HepG2 (cell line): Measurements from ENCODE around the gene CXCR5. TPM values are rescaled to one million over a fixed set of nuclear protein-coding genes. Genes with fewer than 3 reads are reported as not detected.
A peak's percentile ranks its signal among the peaks of the same experiment; 100 is the strongest.

Experiments
- ADNP ChIP-seq: sonication (generic); formaldehyde crosslinking; IDR thresholded peaks from 2 replicates; pipeline ENCODE4 v1.4.0; 2020; ENCODE audit warnings: missing genetic modification reagents
- BORCS8-MEF2B ChIP-seq: sonication (generic); formaldehyde crosslinking; IDR thresholded peaks from 2 replicates; pipeline ENCODE4 v1.8.0; 2022; ENCODE audit warnings: mild to moderate bottlenecking, missing genetic modification reagents
- CTCF ChIP-seq: sonication (generic); formaldehyde crosslinking; IDR thresholded peaks from 2 replicates; pipeline ENCODE4 v1.5.0; 2020; ENCODE audit warnings: mild to moderate bottlenecking, missing genetic modification reagents, moderate library complexity
- DNMT3B ChIP-seq: conservative IDR thresholded peaks from 2 replicates; pipeline ENCODE4 v1.6.1; 2016; ENCODE audit warnings: missing biosample characterization, control low read depth
- FOXA3 ChIP-seq: IDR thresholded peaks from 2 replicates; pipeline ENCODE4 v1.6.1; 2016; ENCODE audit warnings: missing genetic modification reagents, missing compliant biosample characterization
- GATAD1 ChIP-seq: IDR thresholded peaks from 2 replicates; pipeline ENCODE4 v1.6.1; 2016; ENCODE audit warnings: missing genetic modification reagents, missing compliant biosample characterization
- HOXA3 ChIP-seq: sonication (generic); formaldehyde crosslinking; IDR thresholded peaks from 2 replicates; pipeline ENCODE4 v1.5.0; 2020; ENCODE audit warnings: missing genetic modification reagents
- HOXA7 ChIP-seq: sonication (generic); formaldehyde crosslinking; IDR thresholded peaks from 2 replicates; pipeline ENCODE4 v1.8.1; 2022; ENCODE audit warnings: mild to moderate bottlenecking, missing genetic modification reagents, moderate library complexity
- IKZF4 ChIP-seq: sonication (generic); formaldehyde crosslinking; IDR thresholded peaks from 2 replicates; pipeline ENCODE4 v1.5.1; 2020; ENCODE audit warnings: borderline replicate concordance, mild to moderate bottlenecking, low read depth, missing genetic modification reagents; ENCODE audit errors: not compliant biosample characterization
- IRF2 ChIP-seq: IDR thresholded peaks from 2 replicates; pipeline ENCODE4 v1.6.1; 2018; ENCODE audit warnings: missing genetic modification reagents, missing compliant biosample characterization
- KDM2A ChIP-seq: sonication (generic); formaldehyde crosslinking; IDR thresholded peaks from 2 replicates; pipeline ENCODE4 v1.4.0; 2020; ENCODE audit warnings: low read depth, missing genetic modification reagents, borderline replicate concordance
- MED1 ChIP-seq: sonication (generic); formaldehyde crosslinking; IDR thresholded peaks from 2 replicates; pipeline ENCODE4 v1.4.0; 2020; ENCODE audit warnings: missing genetic modification reagents
- MEIS1 ChIP-seq: sonication (generic); formaldehyde crosslinking; IDR thresholded peaks from 2 replicates; pipeline ENCODE4 v1.9.0; 2021; ENCODE audit warnings: mild to moderate bottlenecking, missing genetic modification reagents, moderate library complexity, borderline replicate concordance
- NFYC ChIP-seq: IDR thresholded peaks from 2 replicates; pipeline ENCODE4 v1.6.1; 2016; ENCODE audit warnings: missing genetic modification reagents, missing compliant biosample characterization
- PAXIP1 ChIP-seq: sonication (generic); formaldehyde crosslinking; conservative IDR thresholded peaks from 2 replicates; pipeline ENCODE4 v1.4.0; 2020; ENCODE audit warnings: mild to moderate bottlenecking, missing genetic modification reagents, moderate library complexity
- RBFOX2 ChIP-seq: fragments of 200-400 bp; formaldehyde crosslinking; IDR thresholded peaks from 2 replicates; pipeline ENCODE4 v1.6.1; 2017; ENCODE audit warnings: low read depth, mild to moderate bottlenecking, low read length
- SOX5 ChIP-seq: IDR thresholded peaks from 2 replicates; pipeline ENCODE4 v1.6.1; 2016; ENCODE audit warnings: borderline replicate concordance
- TGIF2 ChIP-seq: IDR thresholded peaks from 2 replicates; pipeline ENCODE4 v1.6.1; 2016; ENCODE audit warnings: control low read depth, missing compliant biosample characterization
- THAP11 ChIP-seq: IDR thresholded peaks from 2 replicates; pipeline ENCODE4 v1.6.1; 2016; ENCODE audit warnings: missing biosample characterization, missing genetic modification reagents
- ZBTB7B ChIP-seq: sonication (generic); formaldehyde crosslinking; IDR thresholded peaks from 2 replicates; pipeline ENCODE4 v1.4.0; 2020; ENCODE audit warnings: missing genetic modification reagents
- ZNF274 ChIP-seq: sonication (generic); formaldehyde crosslinking; IDR thresholded peaks from 2 replicates; pipeline ENCODE4 v1.5.1; 2020; ENCODE audit warnings: mild to moderate bottlenecking, missing genetic modification reagents
- ZNF468 ChIP-seq: sonication (generic); formaldehyde crosslinking; IDR thresholded peaks from 2 replicates; pipeline ENCODE4 v1.8.0; 2022; ENCODE audit warnings: mild to moderate bottlenecking, moderate library complexity, missing genetic modification reagents
- ZNF562 ChIP-seq: sonication (generic); formaldehyde crosslinking; IDR thresholded peaks from 2 replicates; pipeline ENCODE4 v1.8.0; 2022; ENCODE audit warnings: missing genetic modification reagents, borderline replicate concordance
- ZNF770 ChIP-seq: sonication (generic); formaldehyde crosslinking; IDR thresholded peaks from 2 replicates; pipeline ENCODE4 v1.5.0; 2020; ENCODE audit warnings: mild to moderate bottlenecking, missing genetic modification reagents
- polyA plus RNA-seq, 8 experiments: library from polyadenylated mRNA; depleted of rRNA in 3 of 8; stranded (reverse) in 7 of 8; unstranded in 1 of 8; fragments of >200 nt; fragmentation: Illumina TruSeq in 4 of 8; extraction: Trizol in 4 of 8; gene quantifications; 2 replicates each; pipeline versions ENCODE4 v1.2.1 to v1.2.3, GENCODE V29; 2011 to 2016; ENCODE audit warnings: low read depth in 4 of 8, missing spikeins in 1 of 8, mixed read lengths in 1 of 8; ENCODE audit not compliant: insufficient read depth in 1 of 8
- total RNA-seq, 5 experiments: library from RNA; depleted of rRNA; stranded (reverse); fragments of >200 nt; fragmentation: Illumina TruSeq; extraction: Trizol; gene quantifications; 2 replicates each; pipeline ENCODE4 v1.2.3, GENCODE V29; 2016; ENCODE audit warnings: low read depth in 1 of 5

The CXCR5 gene
- total and polyA plus RNA-seq, 2 of the 13 experiments (the other 11 are each of a cell fraction or from before 2014, with no cell fraction given) = not detected

- no peak for TF ChIP-seq ZNF770
- peak; percentile 89 for TF ChIP-seq NFYC (CRISPR knock-in tag)
- TF ChIP-seq ZNF274 (CRISPR knock-in tag) = 0 out of 2 replicates have a peak, but pooled peaks have one; percentile 15
- TF ChIP-seq KDM2A (CRISPR knock-in tag) = peak; percentile 22; the same call in 1 of the 2 replicates
- TF ChIP-seq ADNP (CRISPR knock-in tag) = no peak
- TF ChIP-seq IKZF4 (CRISPR knock-in tag) = peak; percentile 42
- TF ChIP-seq PAXIP1 (CRISPR knock-in tag) = no peak
- TF ChIP-seq DNMT3B (CRISPR knock-in tag) = no peak
- TF ChIP-seq FOXA3 (CRISPR knock-in tag) = 0 out of 2 replicates have a peak, but pooled peaks have one; percentile 41
- TF ChIP-seq THAP11 = peak; percentile 37; the same call in 1 of the 2 replicates
- TF ChIP-seq MED1 (CRISPR knock-in tag) = peak; percentile 50; the same call in 1 of the 2 replicates
- TF ChIP-seq ZNF562 = no peak
- no peak for TF ChIP-seq TGIF2 (CRISPR knock-in tag)
- TF ChIP-seq RBFOX2 = peak; percentile 44; the same call in 1 of the 2 replicates
- TF ChIP-seq IRF2 = peak; percentile 30; the same call in 1 of the 2 replicates
- TF ChIP-seq GATAD1 = peak; percentile 44
- peak; percentile 94 for TF ChIP-seq CTCF (CRISPR knock-in tag)
- no peak for TF ChIP-seq SOX5
- peak; percentile 36; the same call in 1 of the 2 replicates for TF ChIP-seq BORCS8-MEF2B (CRISPR knock-in tag)
- 0 out of 2 replicates have a peak, but pooled peaks have one; percentile 33 for TF ChIP-seq ZNF468 (CRISPR knock-in tag)
- TF ChIP-seq MEIS1 (CRISPR knock-in tag) = no peak
- peak; percentile 49; the same call in 1 of the 2 replicates for TF ChIP-seq ZBTB7B (CRISPR knock-in tag)
- no peak for TF ChIP-seq HOXA7 (CRISPR knock-in tag)
- TF ChIP-seq HOXA3 (CRISPR knock-in tag) = peak; percentile 41; the same call in 1 of the 2 replicates
Measured at GRCh38 chr11:118928101-118928869, 44.6 kb downstream of the CXCR5 start (continued).
